ENCODE results near the gene LRPAP1.
"Not testable (repeated sequence)": the region's sequence is repeated elsewhere in the genome, so short reads cannot be mapped to it uniquely, and the experiment has no call there.

Gene LRPAP1

GRCh38 chr4:3566701-3567100, 34.5 kb upstream of the LRPAP1 start:
- DNase-seq (ENCODE audit: low spot score); H3K36me3 ChIP-seq (ENCODE audit: low read depth); H3K27ac ChIP-seq (ENCODE audit: poor library complexity, severe bottlenecking); H3K4me3 ChIP-seq (ENCODE audit: severe bottlenecking); H3K9me3 ChIP-seq (ENCODE audit: severe bottlenecking); ATAC-seq (ENCODE audit: low read depth); H3K27me3 ChIP-seq (ENCODE audit: insufficient read depth, poor library complexity, severe bottlenecking); H3K4me1 ChIP-seq (ENCODE audit: insufficient read depth, poor library complexity, severe bottlenecking): not testable (repeated sequence)
- TF ChIP-seq CTCF (IDR thresholded peaks at IDR 0.05; ENCODE audit: poor library complexity, severe bottlenecking) = peak; percentile 2

GRCh38 chr4:3566301-3566700, 34.1 kb upstream of the LRPAP1 start:
- not testable (repeated sequence) for H3K27ac ChIP-seq (ENCODE audit: poor library complexity, severe bottlenecking); H3K4me1 ChIP-seq (ENCODE audit: insufficient read depth, poor library complexity, severe bottlenecking); H3K9me3 ChIP-seq (ENCODE audit: severe bottlenecking); DNase-seq (ENCODE audit: low spot score); ATAC-seq (ENCODE audit: low read depth); H3K36me3 ChIP-seq (ENCODE audit: low read depth); H3K27me3 ChIP-seq (ENCODE audit: insufficient read depth, poor library complexity, severe bottlenecking); H3K4me3 ChIP-seq (ENCODE audit: severe bottlenecking)
- peak; percentile 20 for TF ChIP-seq CTCF (IDR thresholded peaks at IDR 0.05; ENCODE audit: poor library complexity, severe bottlenecking)

GRCh38 chr4:3564948-3565347, 32.7 kb upstream of the LRPAP1 start:
- not testable (repeated sequence) for H3K9me3 ChIP-seq (ENCODE audit: severe bottlenecking); H3K36me3 ChIP-seq (ENCODE audit: low read depth); DNase-seq (ENCODE audit: low spot score); ATAC-seq (ENCODE audit: low read depth); H3K4me3 ChIP-seq (ENCODE audit: severe bottlenecking); H3K4me1 ChIP-seq (ENCODE audit: insufficient read depth, poor library complexity, severe bottlenecking); H3K27me3 ChIP-seq (ENCODE audit: insufficient read depth, poor library complexity, severe bottlenecking); H3K27ac ChIP-seq (ENCODE audit: poor library complexity, severe bottlenecking)

GRCh38 chr4:3563403-3563802, 31.2 kb upstream of the LRPAP1 start:
- no peak for ATAC-seq (ENCODE audit: low read depth)
- H3K4me1 ChIP-seq (ENCODE audit: insufficient read depth, poor library complexity, severe bottlenecking) = no peaks in the 10 kb centered on the region
- no peak for TF ChIP-seq CTCF (IDR thresholded peaks at IDR 0.05; ENCODE audit: poor library complexity, severe bottlenecking)
- H3K4me3 ChIP-seq (ENCODE audit: severe bottlenecking) = no peak overlapping the region
- H3K27ac ChIP-seq (ENCODE audit: poor library complexity, severe bottlenecking) = no peak overlapping the region
- no peak for DNase-seq (ENCODE audit: low spot score)
- H3K36me3 ChIP-seq (ENCODE audit: low read depth) = no peaks in the 10 kb centered on the region
- H3K9me3 ChIP-seq (ENCODE audit: severe bottlenecking) = no peaks in the 10 kb centered on the region
- H3K27me3 ChIP-seq (ENCODE audit: insufficient read depth, poor library complexity, severe bottlenecking) = no peaks in the 10 kb centered on the region

GRCh38 chr4:3562127-3562526, 29.9 kb upstream of the LRPAP1 start:
- ATAC-seq (ENCODE audit: low read depth); H3K27me3 ChIP-seq (ENCODE audit: insufficient read depth, poor library complexity, severe bottlenecking); H3K27ac ChIP-seq (ENCODE audit: poor library complexity, severe bottlenecking); H3K9me3 ChIP-seq (ENCODE audit: severe bottlenecking); H3K4me1 ChIP-seq (ENCODE audit: insufficient read depth, poor library complexity, severe bottlenecking); DNase-seq (ENCODE audit: low spot score); H3K36me3 ChIP-seq (ENCODE audit: low read depth); H3K4me3 ChIP-seq (ENCODE audit: severe bottlenecking): not testable (repeated sequence)

- H3K36me3 ChIP-seq (ENCODE audit: low read depth); H3K9me3 ChIP-seq (ENCODE audit: severe bottlenecking); H3K4me3 ChIP-seq (ENCODE audit: severe bottlenecking); DNase-seq (ENCODE audit: low spot score); ATAC-seq (ENCODE audit: low read depth); H3K27ac ChIP-seq (ENCODE audit: poor library complexity, severe bottlenecking); H3K27me3 ChIP-seq (ENCODE audit: insufficient read depth, poor library complexity, severe bottlenecking); H3K4me1 ChIP-seq (ENCODE audit: insufficient read depth, poor library complexity, severe bottlenecking): not testable (repeated sequence)
Observed at GRCh38 chr4:3560465-3560864, 28.2 kb upstream of the LRPAP1 start.

GRCh38 chr4:3559381-3560290, 27.4 kb upstream of the LRPAP1 start:
- H3K27me3 ChIP-seq (ENCODE audit: insufficient read depth, poor library complexity, severe bottlenecking); H3K9me3 ChIP-seq (ENCODE audit: severe bottlenecking); ATAC-seq (ENCODE audit: low read depth); H3K4me3 ChIP-seq (ENCODE audit: severe bottlenecking); H3K4me1 ChIP-seq (ENCODE audit: insufficient read depth, poor library complexity, severe bottlenecking); H3K36me3 ChIP-seq (ENCODE audit: low read depth); DNase-seq (ENCODE audit: low spot score); H3K27ac ChIP-seq (ENCODE audit: poor library complexity, severe bottlenecking): not testable (repeated sequence)

- ATAC-seq (ENCODE audit: low read depth); H3K4me1 ChIP-seq (ENCODE audit: insufficient read depth, poor library complexity, severe bottlenecking); DNase-seq (ENCODE audit: low spot score); H3K4me3 ChIP-seq (ENCODE audit: severe bottlenecking); H3K27ac ChIP-seq (ENCODE audit: poor library complexity, severe bottlenecking); H3K9me3 ChIP-seq (ENCODE audit: severe bottlenecking); H3K36me3 ChIP-seq (ENCODE audit: low read depth); H3K27me3 ChIP-seq (ENCODE audit: insufficient read depth, poor library complexity, severe bottlenecking): not testable (repeated sequence)
Observed at GRCh38 chr4:3558514-3558836, 26.3 kb upstream of the LRPAP1 start.

Data from RWPE2 (cell line).